ENCODE results near the gene GDF9.

GDF9 gene

DNA sequence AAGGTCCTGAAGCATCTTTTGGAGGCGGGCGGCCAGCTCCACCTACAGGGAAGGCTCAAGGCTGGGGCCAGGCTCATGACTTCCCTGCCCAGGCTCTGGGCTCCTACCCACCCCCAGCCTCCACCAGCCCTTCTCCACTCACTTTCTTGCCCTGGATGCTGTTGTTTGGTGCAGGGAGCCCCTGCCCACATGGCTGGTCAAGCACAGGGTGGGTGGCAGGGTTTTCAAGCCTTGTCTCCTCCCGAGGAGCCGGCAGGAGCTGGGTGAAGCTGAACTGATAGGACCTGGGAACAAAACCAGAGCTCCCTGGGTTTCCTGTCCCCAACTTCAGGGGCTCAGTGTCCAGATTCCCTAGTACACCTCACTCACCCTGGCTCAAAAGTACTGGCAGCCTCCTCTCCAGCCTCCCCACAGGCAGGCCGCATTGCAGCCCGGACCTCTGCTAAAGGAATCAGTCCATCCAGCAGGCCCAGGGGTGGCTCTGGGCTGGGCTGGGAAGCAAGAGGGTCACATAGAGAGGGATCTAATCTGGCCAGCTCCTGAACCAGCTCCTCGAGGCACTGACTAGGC is 42.7 kb downstream of the GDF9 start:
- Histone ChIP-seq H3K4me3 (ENCODE audit: insufficient read depth, low read length, poor library complexity, severe bottlenecking) (no peak overlapping the region), H3K27ac (ENCODE audit: low read depth, low read length) (no peak overlapping the region), H3F3A (ENCODE audit: insufficient read depth) (no peaks in the 10 kb centered on the region), H3K9me2 (replicated peaks; ENCODE audit: insufficient read depth, low read length) (no peaks in the 10 kb centered on the region), H3K27me3 (ENCODE audit: low read length) (no peaks in the 10 kb centered on the region), H3K4me2 (ENCODE audit: low read depth, low read length, poor library complexity, severe bottlenecking) (no peak overlapping the region), H2AFZ (ENCODE audit: low read depth, low read length, severe bottlenecking) (no peak overlapping the region), H3K36me3 (ENCODE audit: low read length) (no peaks in the 10 kb centered on the region), H3K9me3 (ENCODE audit: insufficient read depth, low read length) (no peaks in the 10 kb centered on the region), H4K20me1 (ENCODE audit: low read depth, low read length) (no peaks in the 10 kb centered on the region), H3K79me2 (ENCODE audit: insufficient read depth, low read length) (no peaks in the 10 kb centered on the region), H3K9ac (ENCODE audit: low read length) (no peak overlapping the region)
- TF ChIP-seq, protein P1, sequence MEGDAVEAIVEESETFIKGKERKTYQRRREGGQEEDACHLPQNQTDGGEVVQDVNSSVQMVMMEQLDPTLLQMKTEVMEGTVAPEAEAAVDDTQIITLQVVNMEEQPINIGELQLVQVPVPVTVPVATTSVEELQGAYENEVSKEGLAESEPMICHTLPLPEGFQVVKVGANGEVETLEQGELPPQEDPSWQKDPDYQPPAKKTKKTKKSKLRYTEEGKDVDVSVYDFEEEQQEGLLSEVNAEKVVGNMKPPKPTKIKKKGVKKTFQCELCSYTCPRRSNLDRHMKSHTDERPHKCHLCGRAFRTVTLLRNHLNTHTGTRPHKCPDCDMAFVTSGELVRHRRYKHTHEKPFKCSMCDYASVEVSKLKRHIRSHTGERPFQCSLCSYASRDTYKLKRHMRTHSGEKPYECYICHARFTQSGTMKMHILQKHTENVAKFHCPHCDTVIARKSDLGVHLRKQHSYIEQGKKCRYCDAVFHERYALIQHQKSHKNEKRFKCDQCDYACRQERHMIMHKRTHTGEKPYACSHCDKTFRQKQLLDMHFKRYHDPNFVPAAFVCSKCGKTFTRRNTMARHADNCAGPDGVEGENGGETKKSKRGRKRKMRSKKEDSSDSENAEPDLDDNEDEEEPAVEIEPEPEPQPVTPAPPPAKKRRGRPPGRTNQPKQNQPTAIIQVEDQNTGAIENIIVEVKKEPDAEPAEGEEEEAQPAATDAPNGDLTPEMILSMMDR (IDR thresholded peaks at IDR 0.05; ENCODE audit: insufficient read depth, low read length, poor library complexity, severe bottlenecking): no peak
- no peak for TF ChIP-seq EZH2phosphoT487 (conservative IDR thresholded peaks at IDR 0.05; ENCODE audit: low read length)

DNA sequence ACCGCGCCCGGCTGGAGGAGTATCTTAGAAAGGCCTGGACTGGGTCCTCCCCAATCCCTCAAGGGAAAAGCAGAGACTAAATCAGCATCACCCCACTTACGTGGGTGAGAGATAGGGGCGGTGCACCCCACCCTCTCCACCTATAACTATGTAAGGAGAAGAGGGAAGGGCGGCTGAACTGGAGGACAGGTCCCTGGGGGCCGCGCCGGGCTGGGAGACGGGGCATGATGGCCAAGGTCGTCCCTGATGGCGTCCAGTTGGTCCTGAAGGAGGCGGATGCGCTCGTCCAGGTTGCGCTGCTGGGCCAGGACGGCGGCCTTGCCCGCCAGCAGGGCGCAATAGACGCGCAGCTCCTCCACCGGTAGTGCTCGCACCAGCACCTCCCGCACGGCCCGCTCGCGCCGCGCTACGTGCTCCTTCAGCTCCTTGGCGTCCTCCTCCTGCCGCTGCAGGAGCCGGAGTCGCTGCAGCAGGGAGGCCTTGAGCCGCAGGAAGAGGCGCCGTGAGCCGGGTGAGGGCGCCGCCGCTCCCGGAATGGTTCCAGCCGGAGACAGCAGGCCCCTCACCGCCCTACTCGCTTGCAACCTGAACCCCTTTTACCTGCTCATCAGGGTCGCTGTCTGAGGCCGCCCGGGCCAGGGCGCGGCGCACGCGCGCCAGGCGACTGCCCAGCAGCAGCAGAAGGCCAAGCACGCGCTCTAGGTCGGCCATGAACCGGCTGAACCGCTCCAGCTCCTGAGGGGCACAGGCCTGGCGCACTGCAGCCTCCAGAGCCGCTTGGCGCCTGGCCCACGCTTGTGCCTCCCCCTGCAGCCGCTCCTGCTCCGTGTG is 43.4 kb downstream of the GDF9 start:
- H3F3A ChIP-seq (ENCODE audit: insufficient read depth): no peaks in the 10 kb centered on the region
- H3K27me3 ChIP-seq (ENCODE audit: low read length): no peaks in the 10 kb centered on the region
- H3K9me3 ChIP-seq (ENCODE audit: insufficient read depth, low read length): no peaks in the 10 kb centered on the region
- H3K4me2 ChIP-seq (ENCODE audit: low read depth, low read length, poor library complexity, severe bottlenecking): no peak overlapping the region
- H3K36me3 ChIP-seq (ENCODE audit: low read length): no peaks in the 10 kb centered on the region
- TF ChIP-seq, protein P1 (IDR thresholded peaks at IDR 0.05; ENCODE audit: insufficient read depth, low read length, poor library complexity, severe bottlenecking): no peak
- H4K20me1 ChIP-seq (ENCODE audit: low read depth, low read length): no peaks in the 10 kb centered on the region
- no peaks in the 10 kb centered on the region for H3K79me2 ChIP-seq (ENCODE audit: insufficient read depth, low read length)
- no peaks in the 10 kb centered on the region for H3K9me2 ChIP-seq (replicated peaks; ENCODE audit: insufficient read depth, low read length)
- no peak overlapping the region for H3K4me3 ChIP-seq (ENCODE audit: insufficient read depth, low read length, poor library complexity, severe bottlenecking)
- no peak overlapping the region for H3K27ac ChIP-seq (ENCODE audit: low read depth, low read length)
- no peak overlapping the region for H3K9ac ChIP-seq (ENCODE audit: low read length)
- no peak overlapping the region for H2AFZ ChIP-seq (ENCODE audit: low read depth, low read length, severe bottlenecking)

DNA sequence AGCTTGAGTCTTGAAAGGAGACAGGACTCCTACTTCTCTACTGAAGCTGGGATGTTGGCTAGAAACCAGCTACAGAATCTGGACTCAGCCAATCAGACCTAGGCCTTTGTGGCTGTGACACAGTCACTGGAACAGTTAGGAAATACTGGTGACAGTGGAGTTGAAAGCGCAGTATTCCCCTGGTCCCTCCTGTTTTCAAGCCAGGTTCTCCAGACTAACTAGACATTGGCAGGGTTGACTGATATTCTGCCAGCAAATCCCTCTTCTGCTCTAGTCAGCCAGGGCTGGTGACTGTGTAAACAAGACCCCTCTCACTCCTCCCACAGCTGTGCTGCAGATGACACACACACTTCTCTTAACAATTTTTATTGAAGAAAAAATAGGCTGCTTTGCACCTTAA is 44.5 kb downstream of the GDF9 start:
- H3K9me3 ChIP-seq (ENCODE audit: insufficient read depth, low read length): no peaks in the 10 kb centered on the region
- no peak overlapping the region for H3K4me3 ChIP-seq (ENCODE audit: insufficient read depth, low read length, poor library complexity, severe bottlenecking)
- no peaks in the 10 kb centered on the region for H3F3A ChIP-seq (ENCODE audit: insufficient read depth)
- TF ChIP-seq, protein P1 (IDR thresholded peaks at IDR 0.05; ENCODE audit: insufficient read depth, low read length, poor library complexity, severe bottlenecking): no peak
- no peak for TF ChIP-seq EZH2phosphoT487 (conservative IDR thresholded peaks at IDR 0.05; ENCODE audit: low read length)
- no peaks in the 10 kb centered on the region for H3K79me2 ChIP-seq (ENCODE audit: insufficient read depth, low read length)
- H3K9ac ChIP-seq (ENCODE audit: low read length): no peak overlapping the region
- no peak overlapping the region for H2AFZ ChIP-seq (ENCODE audit: low read depth, low read length, severe bottlenecking)
- no peaks in the 10 kb centered on the region for H4K20me1 ChIP-seq (ENCODE audit: low read depth, low read length)
- H3K36me3 ChIP-seq (ENCODE audit: low read length): no peaks in the 10 kb centered on the region
- H3K27me3 ChIP-seq (ENCODE audit: low read length): no peaks in the 10 kb centered on the region
- H3K9me2 ChIP-seq (replicated peaks; ENCODE audit: insufficient read depth, low read length): no peaks in the 10 kb centered on the region
- no peak overlapping the region for H3K4me2 ChIP-seq (ENCODE audit: low read depth, low read length, poor library complexity, severe bottlenecking)
- H3K27ac ChIP-seq (ENCODE audit: low read depth, low read length): no peak overlapping the region
